H1 (cell line): ENCODE results near the gene PAQR8. TPM values are rescaled to one million over a fixed set of nuclear protein-coding genes. Genes with fewer than 3 reads are reported as not detected.

Experiments used
- CEBPB ChIP-seq: IDR thresholded peaks from 2 replicates; pipeline ENCODE4 v1.6.1; 2012; ENCODE audit warnings: low read depth, low read length
- CHD7 ChIP-seq: fragments of 300-600 bp; sonication (generic); IDR thresholded peaks from 2 replicates; pipeline ENCODE4 v1.7.1; 2012; ENCODE audit warnings: low read length, moderate library complexity, mild to moderate bottlenecking, inconsistent platforms; ENCODE audit not compliant: insufficient replicate concordance
- CTCF ChIP-seq, 3 experiments: IDR thresholded peaks; 1 replicate in 2 of 3; 2 replicates in 1 of 3; pipeline versions ENCODE4 v1.5.1 to v1.6.1; 2011; ENCODE audit warnings: low read length in 3 of 3, mild to moderate bottlenecking in 3 of 3, inconsistent platforms in 2 of 3, low read depth in 1 of 3, moderate library complexity in 1 of 3; ENCODE audit not compliant: insufficient read depth in 1 of 3; ENCODE audit errors: control extremely low read depth in 1 of 3
- EZH2 ChIP-seq: fragments of 200-600 bp; sonication (generic); IDR thresholded peaks from 2 replicates; pipeline ENCODE4 v1.7.1; 2012; ENCODE audit warnings: low read depth, mild to moderate bottlenecking, moderate library complexity, low read length, inconsistent platforms; ENCODE audit not compliant: severe bottlenecking
- HDAC2 ChIP-seq, 2 experiments: fragments of 300-600 bp in 1 of 2; sonication (generic) in 1 of 2; IDR thresholded peaks; 2 replicates each; pipeline ENCODE4 v1.6.1; 2011 to 2012; ENCODE audit warnings: low read depth in 2 of 2, low read length in 2 of 2, mild to moderate bottlenecking in 2 of 2, moderate library complexity in 2 of 2, borderline replicate concordance in 1 of 2, inconsistent platforms in 1 of 2
- SIN3A ChIP-seq, 2 experiments: IDR thresholded peaks in 1 of 2; conservative IDR thresholded peaks in 1 of 2; 2 replicates each; pipeline ENCODE4 v1.6.1; 2011 to 2012; ENCODE audit warnings: low read length in 2 of 2, improper control_type of control experiment in 1 of 2, low read depth in 1 of 2, mild to moderate bottlenecking in 1 of 2
- TBP ChIP-seq: IDR thresholded peaks from 2 replicates; pipeline ENCODE4 v1.6.1; 2011; ENCODE audit warnings: low read depth, low read length, improper control_type of control experiment
- polyA plus RNA-seq, 7 experiments: library from polyadenylated mRNA; depleted of rRNA in 3 of 7; stranded (reverse) in 5 of 7; unstranded in 2 of 7; fragments of >200 nt in 5 of 7; fragments of 200-250 nt in 2 of 7; gene quantifications; 1 replicate in 5 of 7; 2 replicates in 1 of 7; 4 replicates in 1 of 7; pipeline versions ENCODE4 v1.2.1 to v1.2.3, GENCODE V29; 2011 to 2013; ENCODE audit warnings: missing spikeins in 2 of 7, mixed read lengths in 2 of 7
- total RNA-seq: library from RNA; stranded (reverse); fragmentation: NEBNext Ultra II Directional; extraction: Animal tissue kit (Norgen Biotek cat#: 25700); gene quantifications from 2 replicates; pipeline ENCODE4 v1.2.1, GENCODE V29; 2021

Gene PAQR8
- total and polyA plus RNA-seq, 2 of the 8 experiments (the other 6 are each of a cell fraction or from before 2014, with no cell fraction given): 7.6 to 9.6 TPM

GRCh38 chr6:52317841-52318581, 43.9 kb upstream of the PAQR8 start (continued):
- TF ChIP-seq CHD7: no peak
- no peak for TF ChIP-seq HDAC2 (IDR thresholded peaks at IDR 0.05; ENCODE audit: borderline replicate concordance in 1 of 2, low read depth in 2 of 2, low read length in 2 of 2)
- TF ChIP-seq SIN3A (conservative IDR thresholded peaks at IDR 0.05 in 1 of 2, IDR thresholded peaks at IDR 0.05 in 1 of 2; ENCODE audit: low read depth in 1 of 2, low read length in 2 of 2): no peak
- TF ChIP-seq CTCF (IDR thresholded peaks at IDR 0.05; ENCODE audit: control extremely low read depth in 1 of 3, insufficient read depth in 1 of 3, low read depth in 1 of 3, low read length in 3 of 3): no peak
- TF ChIP-seq TBP: no peak
- TF ChIP-seq EZH2: no peak
- TF ChIP-seq CEBPB: no peak
